H1 (cell line): ENCODE measurements around the gene CHST8. TPM values are rescaled to one million over a fixed set of nuclear protein-coding genes. Genes with fewer than 3 reads are reported as not detected.
A peak's percentile ranks its signal among the peaks of the same experiment; 100 is the strongest.

Experiments
- CTCF ChIA-PET: fragments of 300-600 bp; sonication (Branson Sonifier 250); formaldehyde crosslinking; loops from one replicate; lab custom pipeline; 2021; ENCODE audit not compliant: partially characterized antibody; lab: Charles Lee
- POLR2A ChIA-PET: fragments of 300-600 bp; sonication (Branson Sonifier 250); formaldehyde crosslinking; loops from one replicate; lab custom pipeline; 2021; ENCODE audit warnings: inconsistent platforms; ENCODE audit not compliant: partially characterized antibody; lab: Charles Lee
- DNase-seq, 2 experiments: peaks; one replicate each; pipeline versions ENCODE4 v3.0.0 to v3.0.0-alpha.2; 2010 to 2022; ENCODE audit warnings: low spot score in 2 of 2, low read depth in 1 of 2, mixed read lengths in 1 of 2
- FAIRE-seq: peaks from 2 replicates; lab custom pipeline; 2011; peaks lifted over from hg19 to GRCh38; lab: Jason Lieb, UNC
- H2AFZ ChIP-seq: 2 replicates; pipeline ENCODE4 v1.8.1; 2012; ENCODE audit warnings: low read length, inconsistent platforms
- H2AK5ac ChIP-seq: 2 replicates; pipeline ENCODE4 v1.6.1; 2013; ENCODE audit warnings: low read depth, low read length
- H2BK120ac ChIP-seq: replicated peaks from 2 replicates; pipeline ENCODE3; 2013; ENCODE audit warnings: low read depth, low read length, inconsistent platforms
- H2BK12ac ChIP-seq: 2 replicates; pipeline ENCODE4 v1.6.1; 2013; ENCODE audit warnings: low read depth, low read length
- H2BK15ac ChIP-seq: 2 replicates; pipeline ENCODE4 v1.6.1; 2013; ENCODE audit warnings: low read length
- H2BK20ac ChIP-seq: 2 replicates; pipeline ENCODE4 v1.6.1; 2013; ENCODE audit warnings: low read length
- H2BK5ac ChIP-seq: 2 replicates; pipeline ENCODE4 v1.6.1; 2013; ENCODE audit warnings: low read depth, low read length
- H3K14ac ChIP-seq: 2 replicates; pipeline ENCODE4 v1.6.1; 2013; ENCODE audit warnings: inconsistent platforms; ENCODE audit not compliant: insufficient read length
- H3K18ac ChIP-seq: 2 replicates; pipeline ENCODE4 v1.6.1; 2013; ENCODE audit warnings: low read length; ENCODE audit errors: extremely low read depth
- H3K23ac ChIP-seq: 2 replicates; pipeline ENCODE4 v1.6.1; 2013; ENCODE audit warnings: inconsistent platforms; ENCODE audit not compliant: insufficient read length
- H3K23me2 ChIP-seq: 2 replicates; pipeline ENCODE4 v1.6.1; 2013; ENCODE audit warnings: low read depth, low read length
- H3K27ac ChIP-seq: 2 replicates; pipeline ENCODE4 v1.6.1; 2011; ENCODE audit warnings: low read depth, low read length, inconsistent platforms
- H3K27me3 ChIP-seq, 4 experiments: replicated peaks in 1 of 4; 1 replicate in 1 of 4; 2 replicates in 3 of 4; pipeline versions ENCODE4 v1.6.1 to v1.8.1; 2011 to 2013; ENCODE audit warnings: low read length in 3 of 4, mild to moderate bottlenecking in 3 of 4, inconsistent platforms in 2 of 4, mixed read lengths in 2 of 4, moderate library complexity in 1 of 4; ENCODE audit not compliant: control insufficient read depth in 3 of 4, insufficient read depth in 3 of 4; ENCODE audit errors: extremely low read depth in 1 of 4
- H3K36me3 ChIP-seq, 4 experiments: 2 replicates each; pipeline versions ENCODE4 v1.6.1 to v1.8.1; 2011 to 2013; ENCODE audit warnings: mild to moderate bottlenecking in 4 of 4, low read length in 3 of 4, moderate library complexity in 2 of 4, control low read depth in 1 of 4, inconsistent platforms in 1 of 4; ENCODE audit not compliant: insufficient read depth in 4 of 4, control insufficient read depth in 2 of 4
- H3K4ac ChIP-seq: replicated peaks from 2 replicates; pipeline ENCODE3; 2013; ENCODE audit warnings: low read length, low read depth, mixed read lengths, inconsistent platforms; ENCODE audit not compliant: insufficient read length
- H3K4me1 ChIP-seq, 4 experiments: replicated peaks in 1 of 4; 1 replicate in 1 of 4; 2 replicates in 3 of 4; pipeline versions ENCODE4 v1.6.1 to v1.8.1; 2011 to 2013; ENCODE audit warnings: low read length in 3 of 4, inconsistent platforms in 2 of 4, mixed read lengths in 1 of 4; ENCODE audit not compliant: insufficient read depth in 4 of 4, control insufficient read depth in 3 of 4
- H3K4me2 ChIP-seq, 2 experiments: 2 replicates each; pipeline versions ENCODE4 v1.6.1 to v1.8.1; 2011 to 2013; ENCODE audit warnings: low read depth in 2 of 2, low read length in 2 of 2, control low read depth in 1 of 2, inconsistent platforms in 1 of 2, mild to moderate bottlenecking in 1 of 2; ENCODE audit not compliant: insufficient read depth in 1 of 2
- H3K4me3 ChIP-seq, 4 experiments: fragments of 200-600, 300-600 bp in 1 of 4; sonication (generic), shearing (Covaris generic), sonication (Bioruptor Twin) in 1 of 4; 2 replicates each; pipeline versions ENCODE4 v1.5.1 to v1.8.1; 2011 to 2016; ENCODE audit warnings: low read length in 4 of 4, low read depth in 3 of 4, control low read depth in 2 of 4, inconsistent platforms in 2 of 4, mild to moderate bottlenecking in 2 of 4, mixed read lengths in 1 of 4, moderate library complexity in 1 of 4; ENCODE audit not compliant: insufficient read depth in 2 of 4; ENCODE audit errors: extremely low read depth in 1 of 4
- H3K56ac ChIP-seq: replicated peaks from 2 replicates; pipeline ENCODE3; 2013; ENCODE audit warnings: low read depth, mild to moderate bottlenecking, mixed read lengths, low read length, inconsistent platforms; ENCODE audit not compliant: insufficient read length
- H3K79me1 ChIP-seq: 2 replicates; pipeline ENCODE4 v1.6.1; 2013; ENCODE audit warnings: low read depth, low read length, control low read depth
- H3K79me2 ChIP-seq, 2 experiments: 2 replicates each; pipeline versions ENCODE4 v1.6.1 to v1.8.1; 2012 to 2013; ENCODE audit warnings: low read length in 2 of 2, mild to moderate bottlenecking in 2 of 2, inconsistent platforms in 1 of 2; ENCODE audit not compliant: insufficient read depth in 2 of 2, control insufficient read depth in 1 of 2
- H3K9ac ChIP-seq, 4 experiments: replicated peaks in 1 of 4; 1 replicate in 1 of 4; 2 replicates in 3 of 4; pipeline versions ENCODE4 v1.6.1 to v1.8.1; 2011 to 2013; ENCODE audit warnings: low read depth in 3 of 4, low read length in 3 of 4, control low read depth in 2 of 4, mild to moderate bottlenecking in 2 of 4, moderate library complexity in 2 of 4, inconsistent platforms in 1 of 4; ENCODE audit errors: extremely low read depth in 1 of 4
- H3K9me3 ChIP-seq, 2 experiments: 2 replicates each; pipeline versions ENCODE4 v1.6.1 to v1.8.1; 2012 to 2013; ENCODE audit warnings: mild to moderate bottlenecking in 2 of 2, moderate library complexity in 2 of 2, control low read depth in 1 of 2, inconsistent platforms in 1 of 2, low read depth in 1 of 2, low read length in 1 of 2, mixed read lengths in 1 of 2; ENCODE audit not compliant: insufficient read depth in 2 of 2
- H4K20me1 ChIP-seq, 2 experiments: replicated peaks in 1 of 2; 2 replicates each; pipeline versions ENCODE3 to v1.8.1; 2011 to 2013; ENCODE audit warnings: inconsistent platforms in 2 of 2, low read length in 2 of 2, mild to moderate bottlenecking in 1 of 2; ENCODE audit not compliant: insufficient read depth in 2 of 2, control insufficient read depth in 1 of 2
- H4K5ac ChIP-seq: 2 replicates; pipeline ENCODE4 v1.6.1; 2013; ENCODE audit warnings: low read length, low read depth, mixed read lengths, inconsistent platforms; ENCODE audit not compliant: insufficient read length
- H4K8ac ChIP-seq: 2 replicates; pipeline ENCODE4 v1.8.0; 2013; ENCODE audit warnings: mild to moderate bottlenecking, moderate library complexity, low read length, inconsistent platforms; ENCODE audit not compliant: insufficient read depth; ENCODE audit errors: extremely low read depth
- H4K91ac ChIP-seq: replicated peaks from 2 replicates; pipeline ENCODE3; 2013; ENCODE audit warnings: low read length, mixed read lengths, inconsistent platforms; ENCODE audit not compliant: insufficient read length
- ATF3 ChIP-seq: IDR thresholded peaks from 2 replicates; pipeline ENCODE4 v1.6.1; 2011; ENCODE audit warnings: low read depth, mild to moderate bottlenecking, low read length; ENCODE audit not compliant: insufficient read depth
- CEBPB ChIP-seq: IDR thresholded peaks from 2 replicates; pipeline ENCODE4 v1.6.1; 2012; ENCODE audit warnings: low read depth, low read length
- CREB1 ChIP-seq: IDR thresholded peaks from 2 replicates; pipeline ENCODE4 v1.6.1; 2012; ENCODE audit warnings: inconsistent platforms
- CTBP2 ChIP-seq: IDR thresholded peaks from 2 replicates; pipeline ENCODE4 v1.7.0; 2011; ENCODE audit warnings: borderline replicate concordance, mild to moderate bottlenecking, moderate library complexity, mixed read lengths, low read length; ENCODE audit not compliant: insufficient read depth, insufficient read length
- HDAC2 ChIP-seq, 2 experiments: fragments of 300-600 bp in 1 of 2; sonication (generic) in 1 of 2; IDR thresholded peaks; 2 replicates each; pipeline ENCODE4 v1.6.1; 2011 to 2012; ENCODE audit warnings: low read depth in 2 of 2, low read length in 2 of 2, mild to moderate bottlenecking in 2 of 2, moderate library complexity in 2 of 2, borderline replicate concordance in 1 of 2, inconsistent platforms in 1 of 2
- KDM1A ChIP-seq: fragments of 200-600, 300-600 bp; sonication (generic); IDR thresholded peaks from 2 replicates; pipeline ENCODE4 v1.7.1; 2016; ENCODE audit warnings: mild to moderate bottlenecking, low read length, borderline replicate concordance
- KDM4A ChIP-seq: IDR thresholded peaks from one replicate; pipeline ENCODE4 v1.7.1; 2012; ENCODE audit warnings: low read depth, mild to moderate bottlenecking, moderate library complexity, low read length, inconsistent platforms; ENCODE audit not compliant: severe bottlenecking
- MAX ChIP-seq: IDR thresholded peaks from 2 replicates; pipeline ENCODE4 v1.6.1; 2012; ENCODE audit warnings: inconsistent platforms
- NRF1 ChIP-seq: IDR thresholded peaks from 2 replicates; pipeline ENCODE4 v1.6.1; 2011; ENCODE audit warnings: mild to moderate bottlenecking, low read depth, low read length, improper control_type of control experiment
- SP1 ChIP-seq: IDR thresholded peaks from 2 replicates; pipeline ENCODE4 v1.6.1; 2011; ENCODE audit warnings: low read depth, low read length
- SUZ12 ChIP-seq: fragments of 200-600 bp; sonication (generic); IDR thresholded peaks from 2 replicates; pipeline ENCODE4 v1.6.1; 2012; ENCODE audit warnings: mild to moderate bottlenecking, inconsistent platforms, low read length, moderate library complexity, mixed read lengths
- YY1 ChIP-seq: IDR thresholded peaks from 2 replicates; pipeline ENCODE4 v1.6.1; 2011; ENCODE audit warnings: low read depth, mild to moderate bottlenecking, low read length
- WGBS, 2 experiments: shearing (Covaris generic) in 1 of 2; methylation state at CpG; one replicate each; pipeline versions ENCODE4 v1.1.6 to v1.1.7; 2013 to 2015; ENCODE audit warnings: low lambda C conversion rate in 2 of 2, mixed read lengths in 2 of 2, inconsistent platforms in 1 of 2, low coverage in 1 of 2, missing lambda C conversion rate in 1 of 2; ENCODE audit not compliant: insufficient replicate concordance in 2 of 2, insufficient coverage in 1 of 2, insufficient read length in 1 of 2; ENCODE audit errors: extremely low coverage in 1 of 2, missing lambda C conversion rate in 1 of 2; 5-methylcytosine and 5-hydroxymethylcytosine counted together
- polyA plus RNA-seq, 7 experiments: library from polyadenylated mRNA; depleted of rRNA in 3 of 7; stranded (reverse) in 5 of 7; unstranded in 2 of 7; fragments of >200 nt in 5 of 7; fragments of 200-250 nt in 2 of 7; gene quantifications; 1 replicate in 5 of 7; 2 replicates in 1 of 7; 4 replicates in 1 of 7; pipeline versions ENCODE4 v1.2.1 to v1.2.3, GENCODE V29; 2011 to 2013; ENCODE audit warnings: missing spikeins in 2 of 7, mixed read lengths in 2 of 7
- total RNA-seq: library from RNA; stranded (reverse); fragmentation: NEBNext Ultra II Directional; extraction: Animal tissue kit (Norgen Biotek cat#: 25700); gene quantifications from 2 replicates; pipeline ENCODE4 v1.2.1, GENCODE V29; 2021

The CHST8 gene
- total and polyA plus RNA-seq, 2 of the 8 experiments (the other 6 are each of a cell fraction or from before 2014, with no cell fraction given) = 10.8 to 28.2 TPM

GRCh38 chr19:33601583-33601982 is 20.2 kb upstream of the CHST8 start:
- Histone ChIP-seq H4K8ac (no peak overlapping the region), H3K36me3 (no peaks in the 10 kb centered on the region), H2BK5ac (no peak overlapping the region), H3K27ac (no peak overlapping the region), H3K56ac (no peak overlapping the region), H3K9ac (no peak overlapping the region), H4K5ac (no peak overlapping the region), H2BK120ac (no peak overlapping the region), H2BK12ac (no peak overlapping the region), H2AFZ (no peak overlapping the region), H3K79me2 (no peaks in the 10 kb centered on the region), H3K4me2 (no peak overlapping the region), H4K91ac (no peak overlapping the region), H3K27me3 (no peaks in the 10 kb centered on the region), H3K9me3 (peaks cover 9 to 11% of the 10 kb centered on the region in 2 experiments; a peak in 3 of 4 replicates), H3K14ac (no peak overlapping the region), H3K23me2 (no peaks in the 10 kb centered on the region), H3K4ac (peak overlapping the region; percentile 63), H3K23ac (no peak overlapping the region), H3K4me3 (no peak overlapping the region), H4K20me1 (no peaks in the 10 kb centered on the region), H3K79me1 (no peaks in the 10 kb centered on the region), H2BK20ac (0 out of 2 replicates have a peak overlapping the region, but pooled peaks have one; percentile 80), H2BK15ac (0 out of 2 replicates have a peak overlapping the region, but pooled peaks have one; percentile 72), H3K18ac (no peak overlapping the region), H3K4me1 (peaks cover 1 to 4% (median 3%) of the 10 kb centered on the region in 4 experiments; a peak in 5 of 7 replicates), H2AK5ac (peak overlapping the region; percentile 56; the same call in 1 of the 2 replicates)
- DNase-seq (no peak), FAIRE-seq (no peak)
- WGBS, 2 experiments = 91% methylated on average over 2 of the region's 2 CpGs; no CpG with 5 or more reads in 1 of the 2 experiments
- ChIA-PET CTCF (interaction anchor here (1.0 to 1.2 kb wide), 3 partner anchors 8 to 159 kb away, joined by 3 read pairs; no protein-coding TSS in a partner anchor), POLR2A (interaction anchor here (1.6 kb wide), 1 partner anchor 18 kb away, joined by 5 read pairs; no protein-coding TSS in a partner anchor)
- TF ChIP-seq CEBPB (no peak), ATF3 (no peak), KDM1A (no peak), KDM4A (no peak), HDAC2 (IDR thresholded peaks at IDR 0.05; ENCODE audit: borderline replicate concordance in 1 of 2, low read depth in 2 of 2, low read length in 2 of 2) (no peak), YY1 (no peak), CTBP2 (no peak), SP1 (no peak), SUZ12 (no peak), MAX (no peak), CREB1 (no peak), NRF1 (no peak)
